Right lobe of liver (tissue), 6 donors: ENCODE results near the gene METTL1. TPM values are rescaled to one million over a fixed set of nuclear protein-coding genes. Genes with fewer than 3 reads are reported as not detected.
A peak's percentile ranks its signal among the peaks of the same experiment; 100 is the strongest.

Experiments used
- ATAC-seq, 4 donors: fragments of 200-7000 bp; cut with Tn5 transposase; one replicate each; pipeline ENCODE4 v1.9.1; 2020; ENCODE audit warnings: mild to moderate bottlenecking in 4 of 4, moderate library complexity in 4 of 4
- DNase-seq, 3 donors: peaks; one replicate each; pipeline ENCODE4 v3.0.0-alpha.2; 2020
- H3K27ac ChIP-seq, 3 donors: fragments of 200-600 bp; one replicate each; pipeline ENCODE4 v1.8.0; 2022
- H3K27me3 ChIP-seq, 2 donors: fragments of 200-600 bp; one replicate each; pipeline ENCODE4 v1.8.0; 2022
- H3K36me3 ChIP-seq, 4 donors: fragments of 200-600 bp; sonication (generic) in 1 of 4; one replicate each; pipeline versions ENCODE4 v1.5.1 to v1.8.0; 2017 to 2022; ENCODE audit warnings: control low read depth in 1 of 4
- H3K4me1 ChIP-seq, 4 donors: fragments of 200-600 bp; sonication (generic) in 1 of 4; one replicate each; pipeline versions ENCODE4 v1.5.1 to v1.8.0; 2017 to 2022; ENCODE audit warnings: control low read depth in 1 of 4
- H3K4me3 ChIP-seq, 3 donors: fragments of 200-600 bp; one replicate each; pipeline ENCODE4 v1.8.0; 2022
- H3K9me3 ChIP-seq, 4 donors: fragments of 200-600 bp; sonication (generic) in 1 of 4; one replicate each; pipeline versions ENCODE4 v1.5.1 to v1.8.0; 2017 to 2022; ENCODE audit warnings: control low read depth in 1 of 4
- POLR2A ChIP-seq: fragments of 450-650 bp; IDR thresholded peaks from one replicate; pipeline ENCODE4 v1.6.1; 2017; ENCODE audit warnings: antibody characterized with exemption, mild to moderate bottlenecking
- WGBS: methylation state at CpG from one replicate; pipeline ENCODE4 v1.1.6; 2018; ENCODE audit warnings: low coverage, low lambda C conversion rate; ENCODE audit not compliant: insufficient coverage; ENCODE audit errors: missing lambda C conversion rate; 5-methylcytosine and 5-hydroxymethylcytosine counted together
- intact Hi-C, 2 donors: fragments of 100-400 bp; cut with DNase I; formaldehyde crosslinking; loops; one replicate each; pipeline versions ENCODE4 v1.11.2 to v1.14.1; 2022
- total RNA-seq, 6 experiments: library from RNA; depleted of rRNA in 2 of 6; stranded (reverse); fragments of >200 nt in 2 of 6; fragmentation: NEBNext Ultra II Directional in 3 of 6; extraction: Animal tissue kit (Norgen Biotek cat#: 25700) in 3 of 6; gene quantifications; one replicate each; pipeline versions ENCODE4 v1.1.0 to v1.2.4, GENCODE V29; 2016 to 2023
- TF ChIP-seq, protein P1 (sequence below), 4 donors: fragments of 200-600 bp in 3 of 4; fragments of 450-650 bp in 1 of 4; IDR thresholded peaks; one replicate each; pipeline versions ENCODE4 v1.5.1 to v1.8.0; 2016 to 2022; ENCODE audit warnings: antibody characterized with exemption in 4 of 4, mild to moderate bottlenecking in 2 of 4
- donor health status: DM: no; HTN: yes; CAD: no.
- donor health status: DM: no; HTN: no; CAD: no.
- donor health status: DM: no; HTN: no; CAD: no.
- donor health status: DM: no; HTN: yes; CAD: no.
- donor health status: DM: no; HTN: yes; CAD: no.

The METTL1 gene
- total RNA-seq, 6 experiments from 2014 or later = 9.7 to 13.6 (median 10.3) TPM

DNA sequence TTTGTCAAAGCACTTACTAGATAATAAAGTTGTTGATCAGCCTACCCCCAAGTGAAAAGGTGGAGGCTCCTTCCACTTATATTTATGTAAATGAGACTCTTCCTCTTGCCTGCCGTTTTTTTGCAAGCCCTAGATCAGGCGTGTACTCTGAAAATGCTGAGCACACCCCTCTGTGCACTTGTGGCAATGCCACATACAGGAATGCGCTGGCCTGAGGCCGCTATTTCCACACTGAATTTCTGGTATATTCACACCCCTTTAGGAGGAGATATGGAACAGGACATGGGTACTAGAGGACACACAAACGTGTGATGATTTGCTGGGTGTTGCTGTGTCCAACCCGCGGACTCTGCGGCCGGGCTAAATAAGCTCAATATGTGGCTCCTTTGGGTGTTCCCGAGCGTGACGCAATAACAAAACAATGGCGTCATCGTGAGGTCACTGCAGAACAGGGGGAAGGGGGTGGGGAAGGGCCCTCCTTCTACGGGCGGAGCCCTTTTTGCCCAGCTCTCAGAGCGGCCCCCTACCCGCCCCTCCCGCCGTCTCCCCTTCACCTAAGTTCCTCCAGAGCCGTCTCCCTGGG, 27.6 kb downstream of the METTL1 start:
- Histone ChIP-seq H3K27ac (peak overlapping the region; percentile 76 to 94 (median 93)), H3K4me3 (peak overlapping the region; percentile 73 to 82 (median 78)), H3K27me3 (no peaks in the 10 kb centered on the region), H3K9me3 (no peaks in the 10 kb centered on the region), H3K36me3 (peaks cover 0 to 25% (median 13%) of the 10 kb centered on the region in 4 donors), H3K4me1 (peaks cover 0 to 8% (median 0%) of the 10 kb centered on the region in 4 donors)
- ATAC-seq = peak; percentile 57 to 67 (median 60)
- 13% methylated on average over 18 of the region's 21 CpGs for WGBS
- DNase-seq = peak; percentile 62 to 75 (median 72)
- TF ChIP-seq, protein P1, sequence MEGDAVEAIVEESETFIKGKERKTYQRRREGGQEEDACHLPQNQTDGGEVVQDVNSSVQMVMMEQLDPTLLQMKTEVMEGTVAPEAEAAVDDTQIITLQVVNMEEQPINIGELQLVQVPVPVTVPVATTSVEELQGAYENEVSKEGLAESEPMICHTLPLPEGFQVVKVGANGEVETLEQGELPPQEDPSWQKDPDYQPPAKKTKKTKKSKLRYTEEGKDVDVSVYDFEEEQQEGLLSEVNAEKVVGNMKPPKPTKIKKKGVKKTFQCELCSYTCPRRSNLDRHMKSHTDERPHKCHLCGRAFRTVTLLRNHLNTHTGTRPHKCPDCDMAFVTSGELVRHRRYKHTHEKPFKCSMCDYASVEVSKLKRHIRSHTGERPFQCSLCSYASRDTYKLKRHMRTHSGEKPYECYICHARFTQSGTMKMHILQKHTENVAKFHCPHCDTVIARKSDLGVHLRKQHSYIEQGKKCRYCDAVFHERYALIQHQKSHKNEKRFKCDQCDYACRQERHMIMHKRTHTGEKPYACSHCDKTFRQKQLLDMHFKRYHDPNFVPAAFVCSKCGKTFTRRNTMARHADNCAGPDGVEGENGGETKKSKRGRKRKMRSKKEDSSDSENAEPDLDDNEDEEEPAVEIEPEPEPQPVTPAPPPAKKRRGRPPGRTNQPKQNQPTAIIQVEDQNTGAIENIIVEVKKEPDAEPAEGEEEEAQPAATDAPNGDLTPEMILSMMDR (IDR thresholded peaks at IDR 0.05) = no peak
- no peak for TF ChIP-seq POLR2A
- intact Hi-C loops = no loop called here

- intact Hi-C loops = no loop called here
- H3K4me1 ChIP-seq = peaks cover 0 to 8% (median 0%) of the 10 kb centered on the region in 4 donors
- no peak overlapping the region for H3K4me3 ChIP-seq
- ATAC-seq = no peak
- H3K27ac ChIP-seq = no peak overlapping the region
- H3K36me3 ChIP-seq = peaks cover 0 to 22% (median 12%) of the 10 kb centered on the region in 4 donors
- TF ChIP-seq, protein P1 (IDR thresholded peaks at IDR 0.05) = no peak
- no peak for TF ChIP-seq POLR2A
- no peak for DNase-seq
- H3K27me3 ChIP-seq = no peaks in the 10 kb centered on the region
- no peaks in the 10 kb centered on the region for H3K9me3 ChIP-seq
- 68% methylated on average over 2 of the region's 2 CpGs for WGBS
Observed at GRCh38 chr12:57743769-57744168, 28.1 kb downstream of the METTL1 start.

- 43% methylated on average over 9 of the region's 14 CpGs for WGBS
- no peak for ATAC-seq
- peak overlapping the region in 1 of 3 donors; percentile 22 for H3K27ac ChIP-seq
- H3K4me3 ChIP-seq = peak overlapping the region in 1 of 3 donors; percentile 13
- TF ChIP-seq POLR2A = no peak
- TF ChIP-seq, protein P1 (IDR thresholded peaks at IDR 0.05) = peak in 2 of 4 donors; percentile 11 to 13
- H3K27me3 ChIP-seq = peaks cover 0 to 13% of the 10 kb centered on the region in 2 donors
- H3K4me1 ChIP-seq = peaks cover 0 to 21% (median 5%) of the 10 kb centered on the region in 4 donors
- peaks cover 0 to 7% (median 2%) of the 10 kb centered on the region in 4 donors for H3K36me3 ChIP-seq
- DNase-seq = peak in 1 of 3 donors; percentile 63
- intact Hi-C loops = no loop called here
- no peaks in the 10 kb centered on the region for H3K9me3 ChIP-seq
Observed at GRCh38 chr12:57741844-57742738, 29.8 kb downstream of the METTL1 start.

- Histone ChIP-seq H3K36me3 (no peaks in the 10 kb centered on the region), H3K4me3 (peak overlapping the region in 1 of 3 donors; percentile 13), H3K4me1 (peaks cover 0 to 22% (median 6%) of the 10 kb centered on the region in 4 donors), H3K9me3 (no peaks in the 10 kb centered on the region), H3K27me3 (peaks cover 0 to 18% of the 10 kb centered on the region in 2 donors), H3K27ac (peak overlapping the region in 1 of 3 donors; percentile 22)
- WGBS = 67% methylated on average over 1 of the region's 1 CpG
- intact Hi-C loops = no loop called here
- no peak for TF ChIP-seq POLR2A
- TF ChIP-seq, protein P1 (IDR thresholded peaks at IDR 0.05) = no peak
- ATAC-seq (no peak), DNase-seq (no peak)
Observed at GRCh38 chr12:57741413-57741789, 30.5 kb downstream of the METTL1 start.
